Subcutaneous adipose tissue (tissue), 4 donors: ENCODE results near the gene NKAIN1. TPM values are rescaled to one million over a fixed set of nuclear protein-coding genes. Genes with fewer than 3 reads are reported as not detected.

ENCODE experiments used
- CTCF ChIP-seq: fragments of 450-650 bp; IDR thresholded peaks from one replicate; pipeline ENCODE4 v1.5.1; 2016; ENCODE audit warnings: low read depth, mild to moderate bottlenecking, control low read depth, antibody characterized with exemption, moderate library complexity
- total RNA-seq, 4 donors: library from RNA; depleted of rRNA; stranded (reverse); fragments of >200 nt; gene quantifications; one replicate each; pipeline ENCODE4 v1.1.0, GENCODE V29; 2016

Gene NKAIN1
- total RNA-seq, 4 donors from 2014 or later = not detected

- no peak for TF ChIP-seq CTCF
Measured at GRCh38 chr1:31159869-31160611, 79.6 kb downstream of the NKAIN1 start.

- no peak for TF ChIP-seq CTCF
Measured at GRCh38 chr1:31159323-31159722, 80.4 kb downstream of the NKAIN1 start.

- TF ChIP-seq CTCF = no peak
Measured at GRCh38 chr1:31155216-31155806, 84.4 kb downstream of the NKAIN1 start.

- TF ChIP-seq CTCF = no peak
Measured at GRCh38 chr1:31154632-31155215, 85.0 kb downstream of the NKAIN1 start.

- TF ChIP-seq CTCF = no peak
Measured at GRCh38 chr1:31154000-31154631, 85.6 kb downstream of the NKAIN1 start.

- TF ChIP-seq CTCF = no peak
Measured at GRCh38 chr1:31153423-31153822, 86.3 kb downstream of the NKAIN1 start.
